ENCODE data around the gene GNAZ. TPM values are rescaled to one million over a fixed set of nuclear protein-coding genes. Genes with fewer than 3 reads are reported as not detected.

The GNAZ gene
- total RNA-seq, 1 experiment from 2014 or later, result 5.0 TPM

- no peak overlapping the region for H3K56ac ChIP-seq (ENCODE audit: insufficient read length, low read depth, low read length)
Measured at GRCh38 chr22:23097412-23098229, 27.3 kb downstream of the GNAZ start.

More at GRCh38 chr22:23097412-23098229, 27.3 kb downstream of the GNAZ start:
- Histone ChIP-seq H3K4me2 (ENCODE audit: insufficient read depth, insufficient read length, low read length) (no peak overlapping the region), H3K9me3 (ENCODE audit: control insufficient read depth, low read depth, low read length) (no peaks in the 10 kb centered on the region), H2BK20ac (ENCODE audit: low read depth, low read length, poor library complexity, severe bottlenecking) (no peak overlapping the region), H3K23ac (ENCODE audit: insufficient read length, low read depth, low read length) (no peak overlapping the region), H4K8ac (replicated peaks; ENCODE audit: insufficient read length, low read depth, low read length) (no peak overlapping the region), H4K20me1 (ENCODE audit: control insufficient read depth, insufficient read depth, insufficient read length) (peaks cover 3% of the 10 kb centered on the region), H3K27me3 (ENCODE audit: insufficient read depth, low read length) (no peaks in the 10 kb centered on the region), H3K4ac (ENCODE audit: low read depth, low read length) (no peak overlapping the region), H3K18ac (ENCODE audit: insufficient read length, low read depth, low read length) (no peak overlapping the region), H3T11ph (ENCODE audit: low read length) (no peak overlapping the region), H2BK15ac (ENCODE audit: low read depth, low read length) (no peak overlapping the region), H3K4me1 (ENCODE audit: insufficient read depth, low read length) (no peaks in the 10 kb centered on the region), H3K79me2 (ENCODE audit: insufficient read depth, low read length) (no peaks in the 10 kb centered on the region), H2AK5ac (ENCODE audit: insufficient read length, low read length) (no peak overlapping the region), H2AFZ (ENCODE audit: low read length) (no peak overlapping the region), H3K14ac (ENCODE audit: insufficient read depth, low read length) (no peak overlapping the region), H4K5ac (ENCODE audit: insufficient read length, low read depth, low read length) (no peak overlapping the region), H3K9ac (ENCODE audit: extremely low read depth, insufficient read length, low read length) (no peak overlapping the region), H3K79me1 (ENCODE audit: insufficient read depth, low read depth, low read length, poor library complexity, severe bottlenecking) (no peaks in the 10 kb centered on the region), H3K27ac (ENCODE audit: insufficient read length, low read depth, low read length) (no peak overlapping the region), H3K23me2 (ENCODE audit: insufficient read length, low read depth, low read length, poor library complexity, severe bottlenecking) (no peaks in the 10 kb centered on the region), H2BK12ac (ENCODE audit: insufficient read length, low read depth, low read length) (no peak overlapping the region), H2BK120ac (ENCODE audit: low read depth, low read length, poor library complexity, severe bottlenecking) (no peak overlapping the region), H2BK5ac (ENCODE audit: insufficient read length, low read length) (no peak overlapping the region), H4K91ac (ENCODE audit: insufficient read length, low read depth, low read length) (no peak overlapping the region)
- no peak overlapping the region for H3K4me3 Mint-ChIP-seq
- H3K27me3 Mint-ChIP-seq (ENCODE audit: low read depth), result peaks cover 2% of the 10 kb centered on the region
- WGBS (ENCODE audit: extremely low coverage, insufficient read length, low lambda C conversion rate), result no CpG with 5 or more reads among the region's 16 CpGs
- peaks cover 0 to 13% (median 4%) of the 10 kb centered on the region in 3 experiments; a peak in 3 of 7 replicates for H3K36me3 Mint-ChIP-seq (ENCODE audit: insufficient read depth in 1 of 3, low read depth in 3 of 3)
- no peak for DNase-seq
- H3K4me1 Mint-ChIP-seq, result peaks cover 0 to 9% of the 10 kb centered on the region in 2 experiments; a peak in 2 of 4 replicates
- no peaks in the 10 kb centered on the region for H3K9me3 Mint-ChIP-seq
- no peak for TF ChIP-seq CTCF (conservative IDR thresholded peaks at IDR 0.05)
- peak overlapping the region in 2 of 3 experiments; percentile 72 to 73; a peak in 2 of 7 replicates for H3K27ac Mint-ChIP-seq
